PFSK-1 (cell line): ENCODE data around the gene SETD1A.

Experiments
- FOXP2 ChIP-seq: optimal IDR thresholded peaks from 2 replicates; pipeline ENCODE3; 2011; ENCODE audit warnings: borderline replicate concordance, control low read depth, inconsistent platforms; ENCODE audit not compliant: insufficient read depth; ENCODE audit errors: extremely low read length, extremely low read depth
- POLR2AphosphoS5 ChIP-seq: IDR thresholded peaks from 2 replicates; pipeline ENCODE4 v1.6.1; 2012; ENCODE audit warnings: low read depth, mild to moderate bottlenecking, control low read depth, low read length, moderate library complexity
- REST ChIP-seq, 2 experiments: IDR thresholded peaks; 2 replicates each; pipeline versions ENCODE4 v1.6.1 to v1.8.0; 2011 to 2012; ENCODE audit warnings: low read depth in 2 of 2, low read length in 2 of 2, control low read depth in 1 of 2, inconsistent platforms in 1 of 2, mild to moderate bottlenecking in 1 of 2, moderate library complexity in 1 of 2; ENCODE audit not compliant: insufficient read depth in 1 of 2
- SIN3A ChIP-seq: IDR thresholded peaks from 2 replicates; pipeline ENCODE4 v1.6.1; 2012; ENCODE audit warnings: mild to moderate bottlenecking, low read length, moderate library complexity, borderline replicate concordance; ENCODE audit not compliant: insufficient read depth
- TAF1 ChIP-seq: IDR thresholded peaks from 2 replicates; pipeline ENCODE4 v1.6.1; 2012; ENCODE audit warnings: low read length, control low read depth, borderline replicate concordance; ENCODE audit not compliant: insufficient read depth

SETD1A gene

GRCh38 chr16:31007684-31008083 lies 50.1 kb downstream of the SETD1A start:
- TF ChIP-seq REST (IDR thresholded peaks at IDR 0.05; ENCODE audit: insufficient read depth in 1 of 2, low read depth in 2 of 2, low read length in 2 of 2) (no peak), POLR2AphosphoS5 (no peak), TAF1 (no peak), SIN3A (no peak), FOXP2 (no peak)

GRCh38 chr16:31008149-31008548 lies 50.6 kb downstream of the SETD1A start:
- TF ChIP-seq SIN3A (no peak), REST (IDR thresholded peaks at IDR 0.05; ENCODE audit: insufficient read depth in 1 of 2, low read depth in 2 of 2, low read length in 2 of 2) (no peak), FOXP2 (no peak), POLR2AphosphoS5 (no peak), TAF1 (no peak)

GRCh38 chr16:31008551-31008950 lies 51.0 kb downstream of the SETD1A start:
- TF ChIP-seq SIN3A (no peak), FOXP2 (no peak)

GRCh38 chr16:31009120-31009519 lies 51.6 kb downstream of the SETD1A start:
- TF ChIP-seq REST (IDR thresholded peaks at IDR 0.05; ENCODE audit: insufficient read depth in 1 of 2, low read depth in 2 of 2, low read length in 2 of 2) = no peak
- TF ChIP-seq SIN3A = no peak
- TF ChIP-seq POLR2AphosphoS5 = no peak
- TF ChIP-seq FOXP2 = no peak
- TF ChIP-seq TAF1 = no peak

GRCh38 chr16:31009894-31010584 lies 52.5 kb downstream of the SETD1A start:
- TF ChIP-seq FOXP2 = no peak
- TF ChIP-seq POLR2AphosphoS5 = no peak
- no peak for TF ChIP-seq REST (IDR thresholded peaks at IDR 0.05; ENCODE audit: insufficient read depth in 1 of 2, low read depth in 2 of 2, low read length in 2 of 2)
- TF ChIP-seq TAF1 = no peak
- no peak for TF ChIP-seq SIN3A
